ENCODE measurements around the gene PIK3R3. TPM values are rescaled to one million over a fixed set of nuclear protein-coding genes. Genes with fewer than 3 reads are reported as not detected.

Gene PIK3R3
- polyA plus RNA-seq, 1 donor from 2014 or later: 0.24 TPM

GRCh38 chr1:46020010-46020409, 112.4 kb downstream of the PIK3R3 start:
- Mint-ChIP-seq H3K9me3 (no peaks in the 10 kb centered on the region), H3K27me3 (no peaks in the 10 kb centered on the region), H3K4me3 (no peak overlapping the region), H3K27ac (no peak overlapping the region), H3K4me1 (no peaks in the 10 kb centered on the region), H3K36me3 (no peaks in the 10 kb centered on the region)

DNA sequence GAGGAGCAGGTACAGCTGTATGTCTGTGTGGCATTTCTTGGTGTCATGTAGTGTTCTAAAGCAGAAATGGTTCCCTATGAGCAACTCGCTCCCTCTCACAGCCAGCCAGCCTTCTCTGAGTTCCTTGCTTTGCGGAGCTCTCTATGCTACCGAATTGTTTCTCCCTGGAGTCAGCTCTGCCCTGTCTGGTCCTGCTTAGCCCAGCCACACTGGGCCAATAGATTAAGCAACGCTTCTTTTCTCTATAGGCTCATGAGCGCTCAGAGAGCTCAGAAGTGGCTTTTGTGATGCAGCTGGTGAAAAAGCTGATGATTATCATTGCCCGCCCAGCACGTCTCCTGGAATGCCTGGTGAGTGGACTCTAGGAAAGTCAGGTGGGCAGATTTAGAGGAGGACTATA, 113.1 kb downstream of the PIK3R3 start:
- H3K36me3 Mint-ChIP-seq: no peaks in the 10 kb centered on the region
- H3K27ac Mint-ChIP-seq: no peak overlapping the region
- no peaks in the 10 kb centered on the region for H3K9me3 Mint-ChIP-seq
- H3K27me3 Mint-ChIP-seq: no peaks in the 10 kb centered on the region
- H3K4me3 Mint-ChIP-seq: no peak overlapping the region
- H3K4me1 Mint-ChIP-seq: no peaks in the 10 kb centered on the region

DNA sequence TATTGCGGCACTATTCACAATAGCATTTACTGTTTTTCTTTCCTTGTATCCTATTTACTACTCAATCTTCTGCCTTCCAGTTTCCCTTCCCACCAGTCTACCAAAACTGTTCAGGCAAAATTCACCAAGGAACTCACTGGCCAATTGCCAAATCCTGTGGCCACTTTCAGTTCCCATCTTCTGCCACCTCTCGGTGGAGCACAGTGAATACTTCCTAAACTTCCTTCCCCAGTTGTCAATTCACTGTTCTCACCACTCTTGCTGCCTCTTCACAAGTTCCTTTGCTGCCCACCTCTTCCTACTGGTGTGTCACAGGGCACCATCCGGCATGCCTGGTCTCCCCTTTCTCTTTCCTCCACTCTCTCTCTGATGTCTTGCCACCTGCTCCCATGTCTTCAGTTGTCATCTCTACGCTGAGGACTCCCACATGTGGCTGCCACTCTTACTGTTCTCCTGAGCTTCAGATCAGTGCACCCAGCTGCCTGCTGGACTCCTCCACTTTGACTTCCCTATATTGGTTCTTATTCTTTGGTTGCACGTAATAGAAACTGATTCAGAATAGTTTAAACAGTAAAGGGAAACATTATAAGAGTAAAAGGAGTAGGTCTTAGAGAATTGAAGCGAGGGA, 114.4 kb downstream of the PIK3R3 start:
- H3K27ac Mint-ChIP-seq: no peak overlapping the region
- H3K36me3 Mint-ChIP-seq: no peaks in the 10 kb centered on the region
- H3K4me1 Mint-ChIP-seq: no peaks in the 10 kb centered on the region
- H3K27me3 Mint-ChIP-seq: no peaks in the 10 kb centered on the region
- no peak overlapping the region for H3K4me3 Mint-ChIP-seq
- no peaks in the 10 kb centered on the region for H3K9me3 Mint-ChIP-seq

DNA sequence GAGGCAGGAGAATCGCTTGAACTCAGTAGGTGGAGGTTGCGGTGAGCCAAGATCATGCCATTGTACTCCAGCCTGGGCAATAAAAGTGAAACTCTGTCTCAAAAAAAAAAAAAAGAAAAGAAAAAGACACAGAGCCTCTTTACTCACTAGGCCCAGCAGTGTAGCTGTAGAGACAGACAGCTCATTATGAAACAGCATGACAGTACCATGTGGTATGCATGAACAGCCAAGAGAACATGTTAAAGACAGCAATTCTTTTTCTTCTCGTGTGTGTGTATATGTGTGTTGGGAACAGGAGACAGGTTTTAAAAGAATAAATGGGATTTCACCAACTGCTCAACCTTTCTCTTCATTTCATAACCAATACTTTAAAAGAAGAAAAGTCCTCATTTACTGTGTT, 118.8 kb downstream of the PIK3R3 start:
- Mint-ChIP-seq H3K27ac (no peak overlapping the region), H3K9me3 (no peaks in the 10 kb centered on the region), H3K27me3 (no peaks in the 10 kb centered on the region), H3K36me3 (peaks cover 8% of the 10 kb centered on the region), H3K4me1 (no peaks in the 10 kb centered on the region), H3K4me3 (no peak overlapping the region)

DNA sequence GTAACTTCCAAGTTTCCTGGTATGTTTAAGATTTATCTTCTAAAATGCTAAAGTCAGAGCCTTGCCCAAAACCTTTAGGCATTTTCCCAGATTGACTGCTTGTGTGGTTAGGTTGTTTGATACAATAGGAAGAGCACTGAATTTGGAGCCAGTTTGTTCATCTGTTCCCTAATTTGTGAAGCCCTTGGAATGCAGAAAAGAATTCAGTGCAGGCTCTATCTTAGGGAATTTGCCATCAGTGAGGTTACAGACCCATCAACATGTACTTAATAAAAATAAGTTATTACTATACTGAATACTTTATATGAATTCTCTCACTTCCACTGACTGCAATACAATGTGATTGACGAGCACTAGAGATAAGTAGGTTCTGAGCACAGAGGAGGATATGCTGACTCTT, 120.2 kb downstream of the PIK3R3 start:
- Mint-ChIP-seq H3K4me3 (no peak overlapping the region), H3K4me1 (no peaks in the 10 kb centered on the region), H3K36me3 (peaks cover 13% of the 10 kb centered on the region), H3K27me3 (no peaks in the 10 kb centered on the region), H3K27ac (no peak overlapping the region), H3K9me3 (no peaks in the 10 kb centered on the region)

GRCh38 chr1:46011121-46011695, 121.2 kb downstream of the PIK3R3 start:
- Mint-ChIP-seq H3K4me3 (no peak overlapping the region), H3K27me3 (no peaks in the 10 kb centered on the region), H3K4me1 (no peaks in the 10 kb centered on the region), H3K27ac (no peak overlapping the region), H3K36me3 (peaks cover 16% of the 10 kb centered on the region), H3K9me3 (no peaks in the 10 kb centered on the region)

DNA sequence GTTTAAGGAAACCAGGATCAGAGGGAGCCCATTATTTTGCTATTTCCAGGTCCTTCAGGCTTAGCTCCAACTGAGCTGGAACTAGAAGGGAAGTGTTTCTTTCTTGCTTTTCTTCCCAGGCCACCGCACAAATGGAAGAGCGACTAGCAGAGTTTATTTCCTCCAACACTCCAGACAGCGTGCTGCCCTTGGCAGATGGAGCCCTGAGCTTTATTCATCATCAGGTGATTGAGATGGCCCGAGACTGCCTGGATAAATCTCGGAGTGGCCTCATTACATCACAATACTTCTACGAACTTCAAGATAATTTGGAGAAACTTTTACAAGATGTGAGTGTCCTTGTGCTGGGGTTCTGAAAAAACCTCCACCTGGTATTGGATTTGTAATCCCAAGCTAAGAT, 121.8 kb downstream of the PIK3R3 start:
- Mint-ChIP-seq H3K27me3 (no peaks in the 10 kb centered on the region), H3K27ac (no peak overlapping the region), H3K4me1 (no peaks in the 10 kb centered on the region), H3K4me3 (no peak overlapping the region), H3K36me3 (peaks cover 16% of the 10 kb centered on the region), H3K9me3 (no peaks in the 10 kb centered on the region)

GRCh38 chr1:46008585-46008984, 123.8 kb downstream of the PIK3R3 start:
- no peaks in the 10 kb centered on the region for H3K9me3 Mint-ChIP-seq
- H3K4me1 Mint-ChIP-seq: no peaks in the 10 kb centered on the region
- H3K27ac Mint-ChIP-seq: no peak overlapping the region
- peaks cover 18% of the 10 kb centered on the region for H3K36me3 Mint-ChIP-seq
- H3K27me3 Mint-ChIP-seq: no peaks in the 10 kb centered on the region
- no peak overlapping the region for H3K4me3 Mint-ChIP-seq

- no peaks in the 10 kb centered on the region for H3K27me3 Mint-ChIP-seq
- H3K4me3 Mint-ChIP-seq: no peak overlapping the region
- peaks cover 12% of the 10 kb centered on the region for H3K36me3 Mint-ChIP-seq
- no peaks in the 10 kb centered on the region for H3K4me1 Mint-ChIP-seq
- no peak overlapping the region for H3K27ac Mint-ChIP-seq
- H3K9me3 Mint-ChIP-seq: no peaks in the 10 kb centered on the region
Observed at GRCh38 chr1:46005594-46005993, 126.8 kb downstream of the PIK3R3 start.

GRCh38 chr1:46004492-46004891, 127.9 kb downstream of the PIK3R3 start:
- Mint-ChIP-seq H3K4me1 (no peaks in the 10 kb centered on the region), H3K9me3 (no peaks in the 10 kb centered on the region), H3K4me3 (no peak overlapping the region), H3K27ac (no peak overlapping the region), H3K36me3 (peaks cover 15% of the 10 kb centered on the region), H3K27me3 (no peaks in the 10 kb centered on the region)

GRCh38 chr1:46003315-46003714, 129.1 kb downstream of the PIK3R3 start:
- Mint-ChIP-seq H3K4me1 (no peaks in the 10 kb centered on the region), H3K36me3 (peaks cover 16% of the 10 kb centered on the region), H3K4me3 (no peak overlapping the region), H3K27me3 (no peaks in the 10 kb centered on the region), H3K27ac (no peak overlapping the region), H3K9me3 (no peaks in the 10 kb centered on the region)

DNA sequence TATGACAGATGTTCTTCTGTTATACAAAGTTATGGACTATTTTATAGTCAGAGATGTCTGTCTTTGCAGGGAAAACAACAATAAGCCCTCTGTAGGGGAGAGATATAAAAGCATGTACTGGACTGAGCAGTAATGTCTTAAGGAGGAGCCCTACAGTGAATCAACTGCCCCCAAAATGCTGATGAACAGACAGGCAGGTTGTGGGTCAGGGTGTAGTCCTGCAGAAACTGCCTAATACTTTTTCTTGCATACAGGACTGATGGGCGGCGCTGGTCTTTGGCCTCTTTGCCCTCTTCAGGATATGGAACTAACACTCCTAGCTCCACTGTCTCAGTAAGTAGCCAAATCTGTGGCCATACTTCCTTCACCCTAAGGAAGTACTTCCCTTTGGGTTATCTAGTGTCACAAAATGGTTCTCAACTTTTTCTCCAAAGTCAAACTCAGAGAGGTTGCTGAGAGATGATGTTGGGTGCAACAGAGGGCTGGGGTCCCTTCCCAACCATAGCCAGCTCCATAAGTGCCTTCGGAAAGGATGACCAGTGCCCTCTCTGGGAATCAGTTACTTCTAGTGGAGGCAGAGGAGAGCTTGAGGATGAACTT, 129.8 kb downstream of the PIK3R3 start:
- Mint-ChIP-seq H3K36me3 (peaks cover 13% of the 10 kb centered on the region), H3K27me3 (no peaks in the 10 kb centered on the region), H3K4me3 (no peak overlapping the region), H3K4me1 (no peaks in the 10 kb centered on the region), H3K27ac (no peak overlapping the region), H3K9me3 (no peaks in the 10 kb centered on the region)

DNA sequence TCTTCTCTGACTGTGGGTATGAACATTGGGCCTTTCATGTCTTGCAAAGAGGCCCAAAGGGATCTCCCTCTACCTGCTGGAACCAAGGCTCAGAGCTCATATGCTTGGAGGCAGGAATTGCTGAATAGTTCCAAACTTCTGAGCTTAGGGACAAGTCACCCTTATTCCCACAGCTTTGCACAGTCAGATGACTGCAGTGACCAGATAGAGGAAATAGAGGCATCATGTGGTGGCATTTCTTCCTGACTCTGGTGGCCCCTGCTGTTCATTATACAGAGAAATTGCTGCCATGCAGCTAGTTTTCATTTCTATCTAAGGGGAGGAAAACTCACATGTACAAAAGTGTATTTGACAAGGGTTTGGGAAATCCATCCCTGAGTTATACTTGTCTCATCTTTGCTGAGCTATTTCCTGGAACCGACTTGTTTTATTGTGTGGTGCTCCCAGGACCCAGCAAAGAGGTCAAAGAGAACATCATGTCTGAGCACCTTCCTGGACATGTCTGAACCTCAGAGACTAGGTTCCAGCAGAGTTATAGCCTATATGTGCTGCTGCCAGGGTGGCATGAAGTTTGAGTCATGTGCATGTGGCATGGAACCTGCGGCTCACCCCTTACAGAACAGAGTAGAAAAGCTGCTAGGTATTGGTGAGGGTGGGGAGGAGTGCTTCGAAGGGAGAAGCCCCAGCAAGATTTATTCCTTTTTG, 131.2 kb downstream of the PIK3R3 start:
- no peaks in the 10 kb centered on the region for H3K9me3 Mint-ChIP-seq
- H3K4me3 Mint-ChIP-seq: no peak overlapping the region
- H3K27me3 Mint-ChIP-seq: no peaks in the 10 kb centered on the region
- no peak overlapping the region for H3K27ac Mint-ChIP-seq
- peaks cover 8% of the 10 kb centered on the region for H3K36me3 Mint-ChIP-seq
- no peaks in the 10 kb centered on the region for H3K4me1 Mint-ChIP-seq

DNA sequence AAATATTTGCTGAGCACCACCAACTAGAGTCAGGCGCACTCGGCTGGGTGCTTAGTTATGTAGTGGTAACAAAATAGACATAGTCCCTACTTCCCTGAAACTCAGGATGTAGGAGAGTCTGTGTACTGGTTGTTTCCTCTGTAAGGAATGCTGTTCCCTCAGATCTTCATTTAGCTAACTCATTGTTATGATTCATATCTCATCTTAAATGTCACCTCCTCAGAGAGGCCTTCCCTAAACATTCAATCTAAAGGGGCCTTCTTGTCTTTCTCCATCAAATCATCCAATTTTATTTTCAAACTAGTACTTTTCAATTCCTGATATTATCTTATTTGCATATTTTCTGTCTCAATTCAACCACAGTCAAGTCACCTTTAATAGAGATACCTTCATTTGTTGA, 132.9 kb downstream of the PIK3R3 start:
- Mint-ChIP-seq H3K27ac (no peak overlapping the region), H3K36me3 (peaks cover 8% of the 10 kb centered on the region), H3K9me3 (no peaks in the 10 kb centered on the region), H3K4me1 (no peaks in the 10 kb centered on the region), H3K4me3 (no peak overlapping the region), H3K27me3 (no peaks in the 10 kb centered on the region)

DNA sequence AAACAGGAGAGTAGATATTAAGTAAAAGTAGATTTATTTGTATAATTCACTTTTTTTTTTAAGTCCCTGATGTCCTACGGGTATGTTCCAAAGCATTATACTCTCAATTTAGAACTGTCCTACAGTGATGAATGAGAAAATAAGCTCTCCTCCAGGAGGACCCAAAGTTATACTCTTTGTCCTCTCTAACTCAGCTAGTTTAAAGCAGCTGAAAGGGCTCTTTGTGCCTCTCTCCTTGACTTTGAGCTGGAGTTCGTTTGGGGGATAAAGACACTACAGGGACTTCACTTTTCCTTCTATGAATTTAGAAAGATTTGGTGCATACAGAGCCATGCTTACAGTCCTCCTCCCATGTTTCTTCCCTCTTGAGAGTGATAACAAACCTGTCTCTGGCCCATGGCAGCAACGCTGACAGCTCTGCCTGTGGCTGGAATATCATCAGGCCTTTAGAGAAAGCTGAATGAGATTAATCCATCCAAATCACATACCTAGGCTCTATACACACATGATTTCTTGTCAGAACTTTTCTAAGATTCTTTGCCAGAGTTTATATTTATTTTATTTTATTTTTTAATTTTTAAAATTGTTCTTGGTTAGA, 134.3 kb downstream of the PIK3R3 start:
- H3K9me3 Mint-ChIP-seq: no peaks in the 10 kb centered on the region
- no peak overlapping the region for H3K27ac Mint-ChIP-seq
- no peaks in the 10 kb centered on the region for H3K4me1 Mint-ChIP-seq
- H3K27me3 Mint-ChIP-seq: no peaks in the 10 kb centered on the region
- peaks cover 6% of the 10 kb centered on the region for H3K36me3 Mint-ChIP-seq
- no peak overlapping the region for H3K4me3 Mint-ChIP-seq
